GM12891 (cell line): Measurements from ENCODE around the gene PTPN2.

Experiments
- POLR2AphosphoS5 ChIP-seq: IDR thresholded peaks from 2 replicates; pipeline ENCODE4 v1.6.1; 2011; ENCODE audit warnings: low read depth, low read length, control low read depth
- POU2F2 ChIP-seq: IDR thresholded peaks from 2 replicates; pipeline ENCODE4 v1.6.1; 2011; ENCODE audit warnings: low read depth, mild to moderate bottlenecking, control low read depth, low read length, moderate library complexity
- TAF1 ChIP-seq: IDR thresholded peaks from 2 replicates; pipeline ENCODE4 v1.6.1; 2011; ENCODE audit warnings: low read depth, low read length, control low read depth

GRCh38 chr18:12816451-12816850 is 67.6 kb downstream of the PTPN2 start:
- no peak for TF ChIP-seq POLR2AphosphoS5
- no peak for TF ChIP-seq POU2F2
- no peak for TF ChIP-seq TAF1
